Amygdala (tissue), 56 donors: ENCODE measurements around the gene PCDH15.

Source experiments
- DNase-seq, 56 donors: peaks; one replicate each; lab custom pipeline; 2025; lab: John Stamatoyannopoulos, UW

PCDH15 gene

DNA sequence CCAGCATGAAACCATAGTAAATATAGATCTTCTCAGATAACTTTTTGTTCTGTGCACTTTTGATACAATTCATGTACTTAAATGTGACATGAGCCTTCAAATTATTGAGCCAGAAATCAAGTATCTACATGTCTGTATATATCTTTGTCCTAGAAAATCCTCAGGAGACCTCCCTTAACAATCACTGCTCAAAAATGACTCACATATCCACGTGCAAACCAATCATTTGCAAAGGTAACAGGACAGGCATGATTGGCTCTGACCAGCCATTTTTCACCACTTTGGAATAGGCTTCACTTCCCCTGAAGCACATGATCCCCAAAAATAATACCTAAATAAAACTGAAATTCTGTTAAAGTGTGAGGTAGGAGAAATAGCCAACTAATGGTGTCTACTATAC lies 902.5 kb downstream of the PCDH15 start:
- no peak for DNase-seq

DNA sequence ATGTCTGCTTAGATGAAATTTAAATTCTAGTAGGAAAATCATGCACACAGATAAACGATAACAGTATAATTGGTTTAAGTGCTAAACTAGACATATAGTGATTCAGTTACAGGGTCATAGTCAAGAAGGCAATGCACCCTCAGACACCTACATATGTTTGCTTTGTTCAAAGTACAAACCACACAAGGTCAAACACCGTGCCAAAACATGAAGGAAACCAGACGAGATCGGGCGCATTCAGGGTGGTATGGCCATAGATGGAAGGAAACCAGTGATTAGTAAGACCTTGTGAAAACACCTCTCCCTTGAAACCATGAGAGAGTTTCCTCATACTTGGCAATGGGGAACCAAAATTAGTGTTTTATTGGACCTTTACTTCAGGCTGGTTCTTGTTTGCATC lies 906.9 kb downstream of the PCDH15 start:
- no peak for DNase-seq

DNA sequence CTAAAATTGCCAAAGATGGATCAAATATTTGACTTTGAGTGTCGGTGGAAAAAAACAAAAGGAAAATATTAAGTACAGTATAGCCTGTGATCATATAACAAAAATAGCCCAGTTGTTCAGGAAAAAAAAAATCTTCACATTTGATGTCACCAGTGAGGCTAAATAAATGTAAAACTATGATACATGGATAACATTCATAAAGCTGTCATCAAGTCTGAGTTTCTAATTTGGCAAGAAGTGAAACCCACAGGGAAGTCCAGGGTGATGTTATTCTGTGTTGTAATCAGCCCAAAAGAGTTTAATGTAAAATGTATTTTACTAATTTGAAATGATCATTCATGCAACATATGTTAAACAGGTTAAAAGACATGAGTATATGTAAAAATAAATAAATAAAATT lies 908.0 kb downstream of the PCDH15 start:
- no peak for DNase-seq

DNA sequence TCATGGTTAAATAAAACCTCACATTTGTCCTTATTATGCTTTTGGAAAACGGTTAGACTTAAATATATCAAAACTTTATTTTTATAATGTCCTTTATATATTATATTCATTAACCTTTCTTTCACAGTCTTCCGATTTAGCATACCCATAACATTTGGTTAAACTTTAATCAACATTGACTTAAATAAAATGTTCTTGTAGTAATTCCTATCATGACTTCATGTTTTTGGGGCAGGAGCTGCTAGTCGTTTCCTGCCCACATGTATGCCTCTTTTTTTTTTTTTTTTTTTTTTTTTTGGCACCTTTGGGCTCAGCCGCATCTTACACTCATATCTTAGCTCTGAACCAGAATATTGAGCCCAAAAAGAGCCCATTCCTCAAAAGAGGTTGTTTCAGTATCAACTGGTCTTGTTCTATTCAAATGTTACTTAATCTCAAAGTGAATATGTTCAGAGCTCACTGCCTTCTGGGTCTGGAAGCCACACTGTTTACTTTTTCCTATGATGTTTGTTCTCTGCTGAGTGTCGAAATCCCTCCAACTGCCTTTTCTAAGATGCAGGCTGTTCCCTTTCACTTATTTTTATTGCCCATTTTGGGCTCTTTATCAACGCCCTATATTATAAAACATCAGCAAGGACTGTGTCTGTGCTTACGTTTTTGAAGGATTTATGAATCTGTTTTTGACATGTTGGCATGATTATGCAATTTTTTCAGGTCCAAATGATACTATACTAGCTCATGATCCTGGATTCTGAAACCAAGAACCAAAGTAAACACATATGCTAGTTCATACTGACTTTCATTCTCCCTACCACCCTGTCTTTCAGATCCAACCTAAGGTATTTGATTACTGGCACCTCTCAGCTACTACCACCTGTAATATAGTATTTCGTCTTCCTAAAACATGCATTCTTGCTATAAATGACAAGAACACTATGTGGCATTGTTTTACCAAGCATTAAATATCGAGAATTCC lies 914.4 kb downstream of the PCDH15 start:
- no peak for DNase-seq

DNA sequence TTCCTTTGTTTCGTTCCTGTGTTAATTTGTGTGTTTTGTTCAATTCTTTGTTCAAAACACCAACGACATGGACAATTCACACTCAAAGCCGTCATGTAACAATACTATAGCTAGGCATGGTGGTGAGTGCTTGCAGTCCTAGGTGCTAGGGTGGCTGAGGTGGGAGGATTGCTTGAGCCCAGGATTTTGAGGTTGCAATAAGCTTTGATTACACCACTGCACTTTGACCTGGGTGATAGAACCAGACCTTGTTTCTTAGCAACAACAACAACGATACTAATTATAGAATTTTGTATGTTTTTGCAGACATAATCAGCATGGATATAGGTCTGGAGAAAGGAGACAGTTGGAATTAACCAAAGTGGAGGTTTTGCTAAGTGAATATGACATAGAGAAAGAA lies 936.2 kb downstream of the PCDH15 start:
- DNase-seq: no peak

DNA sequence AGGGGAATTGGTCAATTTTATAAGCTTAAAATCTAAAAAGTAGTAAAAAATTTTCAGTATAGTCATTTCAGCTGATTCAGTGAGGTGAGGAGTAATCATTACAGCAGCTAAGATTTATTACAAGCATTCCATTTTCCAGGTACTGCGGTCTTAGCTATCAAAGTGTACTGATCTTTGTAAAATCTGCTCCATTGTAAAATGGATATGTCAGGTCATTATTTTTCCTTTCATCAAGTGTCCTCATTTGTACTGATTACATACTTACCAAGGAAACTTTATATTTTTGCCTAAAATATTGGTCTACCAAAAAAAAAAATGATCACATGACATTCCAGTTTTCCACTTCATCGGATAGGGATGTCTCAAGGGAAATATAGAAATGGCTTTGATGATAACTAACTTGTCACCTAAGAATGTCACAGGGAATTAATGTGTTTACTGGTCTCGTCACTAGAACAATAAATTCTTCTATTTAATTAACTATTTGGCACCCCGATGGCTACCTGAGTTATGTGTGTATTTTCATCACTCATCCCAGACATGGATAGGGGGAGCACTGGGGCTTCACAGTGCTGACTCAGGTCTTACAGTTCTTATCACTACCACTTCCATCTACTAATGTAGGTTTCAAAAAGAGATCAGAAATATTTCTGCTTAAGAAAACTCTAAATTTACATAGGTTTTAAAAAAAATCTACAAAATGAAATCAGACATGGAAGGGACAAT lies 948.4 kb downstream of the PCDH15 start:
- DNase-seq: no peak

DNA sequence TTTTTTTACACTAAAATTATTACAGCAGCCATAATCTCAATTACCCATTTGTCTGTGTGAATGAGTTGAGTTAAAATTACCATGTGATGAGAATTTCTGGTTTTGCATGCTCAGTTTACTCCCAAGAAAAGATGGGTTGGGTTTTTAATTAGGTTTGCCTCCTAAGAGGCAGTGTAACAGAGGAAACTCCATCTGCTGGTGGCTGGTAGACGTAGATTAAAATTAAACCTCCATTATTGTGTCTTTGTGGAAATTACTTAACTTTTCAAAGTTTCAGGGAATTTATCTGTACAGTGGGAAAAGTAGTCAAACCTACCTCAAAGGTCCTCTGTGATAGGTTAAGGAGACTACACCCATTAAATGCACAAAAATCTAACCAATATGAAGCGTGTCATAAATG lies 954.2 kb downstream of the PCDH15 start:
- DNase-seq: no peak

DNA sequence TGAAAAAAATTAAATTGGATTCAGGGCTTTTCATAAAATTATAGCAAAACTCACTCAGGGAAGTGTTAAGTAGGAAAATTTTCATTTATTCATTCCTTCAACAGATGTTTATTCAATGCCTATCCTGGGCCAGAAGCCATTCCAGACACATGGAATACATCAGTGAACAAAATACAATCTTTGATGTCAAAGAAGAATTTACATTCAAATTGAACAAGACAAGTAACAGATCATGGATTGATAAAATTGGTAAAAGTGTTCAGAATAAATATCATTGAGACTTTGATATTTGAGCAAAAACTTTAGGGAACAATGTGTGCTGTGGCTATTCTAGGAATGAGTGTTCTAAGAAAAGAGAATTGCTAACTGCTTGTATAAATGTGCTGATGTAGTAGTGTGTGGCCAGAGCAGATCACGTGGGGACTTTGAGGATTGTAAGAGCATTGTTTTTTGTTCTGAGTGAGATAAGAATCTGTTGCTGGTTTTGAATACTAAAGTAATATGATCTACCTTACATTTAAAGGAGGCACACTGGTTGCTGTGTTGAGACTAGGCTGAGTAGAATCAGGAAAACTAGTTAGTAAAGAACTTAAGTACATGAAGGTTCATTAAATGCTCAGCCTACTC lies 957.2 kb downstream of the PCDH15 start:
- peak in 4 of 56 donors; percentile 3 to 14 (median 7) for DNase-seq

DNA sequence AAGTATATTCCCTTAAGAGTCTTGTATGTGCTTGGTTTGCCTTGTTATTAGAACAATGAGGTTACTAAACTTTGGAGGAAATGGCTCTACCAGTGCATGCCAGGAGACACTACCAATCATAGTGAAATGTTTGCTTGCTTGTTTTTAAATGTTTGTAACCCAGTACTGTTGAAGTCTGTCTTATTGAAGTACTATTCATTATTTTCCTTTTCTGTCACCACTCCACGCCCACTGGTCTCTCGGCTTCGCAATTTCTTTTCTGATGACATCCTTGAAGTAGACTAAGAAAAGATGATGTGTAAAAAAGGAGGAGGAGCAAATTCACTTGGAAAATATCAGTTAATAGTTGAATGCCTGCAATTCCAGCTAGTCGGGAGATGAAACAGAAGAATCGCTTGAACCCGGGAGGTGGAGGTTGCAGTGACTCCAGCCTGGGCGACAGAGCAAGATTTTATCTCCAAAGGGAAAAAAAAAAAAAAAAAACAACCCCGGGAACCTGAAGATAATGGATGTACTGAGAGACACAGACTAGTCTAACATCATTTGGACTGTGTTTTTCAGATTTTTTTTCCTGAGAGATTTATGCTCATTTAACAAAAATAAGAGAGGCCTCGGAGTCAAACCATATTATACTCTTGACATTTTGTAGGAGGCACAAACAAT lies 959.4 kb downstream of the PCDH15 start:
- DNase-seq: no peak

DNA sequence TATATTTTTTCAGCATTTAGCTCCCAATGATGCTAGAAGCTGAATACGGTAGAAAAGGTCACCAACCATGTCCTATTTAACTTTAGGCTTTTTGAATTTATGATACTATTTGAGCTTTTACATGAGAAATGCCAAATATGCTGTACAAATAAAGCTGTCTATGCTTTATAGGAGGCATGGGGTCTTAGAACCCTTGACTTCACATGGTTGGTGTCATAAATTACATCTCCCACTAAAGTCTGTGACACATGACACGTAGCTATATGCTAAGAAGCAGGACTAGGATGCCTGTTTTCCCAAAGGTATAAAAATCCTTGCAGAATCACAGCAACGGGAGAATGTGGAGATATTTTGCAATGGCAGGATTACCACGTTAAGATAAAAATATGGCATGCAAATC lies 960.4 kb downstream of the PCDH15 start:
- no peak for DNase-seq

DNA sequence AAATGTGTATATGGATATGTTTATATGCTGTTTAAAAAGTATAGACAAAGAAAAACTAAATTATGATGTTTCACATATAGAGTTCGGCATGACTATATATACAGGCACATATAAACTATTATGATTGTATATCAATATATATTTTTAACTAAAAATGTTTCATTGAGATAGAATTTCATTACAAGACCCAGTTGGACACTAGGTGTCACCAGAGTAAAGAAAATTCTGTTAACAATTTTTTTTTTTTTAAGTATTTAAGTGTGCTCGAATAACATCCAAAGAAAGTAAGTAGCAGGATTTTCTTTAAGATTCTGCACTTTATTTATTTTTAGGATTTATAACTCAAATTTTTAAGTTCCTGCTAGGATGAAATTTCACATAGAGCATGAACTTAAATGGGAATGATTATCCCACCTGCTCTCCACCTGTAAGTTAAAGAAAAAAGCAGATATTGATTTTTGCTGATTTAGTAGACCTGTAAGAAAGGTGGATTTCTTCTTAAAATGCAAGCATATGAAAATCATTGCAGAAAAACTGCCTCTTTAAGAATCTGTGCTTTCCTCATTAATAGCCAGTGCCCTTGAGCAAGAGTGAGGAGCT lies 961.5 kb downstream of the PCDH15 start:
- peak in 1 of 56 donors; percentile 1 for DNase-seq

DNA sequence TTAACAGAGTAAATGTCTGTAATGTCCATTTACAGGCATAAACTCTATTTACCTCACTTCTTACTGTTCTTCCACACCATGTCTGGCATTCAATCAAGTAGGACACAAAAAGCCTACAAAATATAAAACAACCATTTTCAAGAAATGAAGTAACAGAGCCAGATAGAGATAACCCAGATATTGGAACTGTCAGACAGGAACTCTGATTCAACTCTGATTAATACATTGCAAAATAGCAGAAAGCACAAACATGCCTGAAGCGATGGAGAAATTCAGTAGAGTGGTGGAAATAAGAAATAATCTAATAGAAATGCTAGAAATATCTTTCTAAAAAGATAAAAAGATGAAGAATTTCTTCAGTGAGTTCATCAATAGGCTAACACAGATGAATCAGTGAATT lies 964.4 kb downstream of the PCDH15 start:
- DNase-seq: no peak

DNA sequence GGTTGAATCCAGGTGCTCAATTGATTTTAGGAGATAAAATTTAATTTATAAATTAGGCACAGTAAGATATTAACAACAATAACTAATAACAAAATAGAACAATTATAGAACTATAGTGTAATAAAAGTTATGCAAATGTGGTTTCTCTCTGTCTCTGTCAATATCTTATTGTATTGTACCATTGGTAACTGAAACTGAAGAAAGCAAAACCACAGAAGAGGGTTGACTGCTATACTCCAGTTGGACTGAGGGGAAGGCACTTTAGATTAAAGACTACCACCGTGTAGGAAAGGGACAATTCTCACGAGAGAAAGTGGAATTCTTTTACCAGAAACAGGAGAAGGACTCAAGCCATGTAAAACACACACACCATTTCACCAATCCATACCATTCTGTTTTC lies 967.1 kb downstream of the PCDH15 start:
- no peak for DNase-seq

DNA sequence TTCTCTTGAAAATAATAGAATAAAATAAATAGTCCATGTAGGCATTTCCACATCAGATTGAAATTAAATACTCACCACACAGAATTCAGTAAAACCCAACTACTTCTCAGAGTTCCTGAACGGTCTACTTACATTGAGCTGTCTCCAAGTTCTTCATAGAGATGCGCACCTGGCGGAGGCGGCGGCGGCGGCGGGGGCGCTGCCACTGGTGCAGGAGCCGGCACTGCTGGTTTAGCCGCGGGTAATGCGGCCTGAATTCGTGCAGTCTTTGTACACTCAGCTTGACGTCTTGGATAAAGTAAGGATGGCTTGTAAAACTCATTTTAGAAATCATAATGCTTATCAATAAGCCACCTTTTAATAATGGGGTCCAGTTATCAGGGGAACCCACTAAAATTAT lies 973.8 kb downstream of the PCDH15 start:
- no peak for DNase-seq

DNA sequence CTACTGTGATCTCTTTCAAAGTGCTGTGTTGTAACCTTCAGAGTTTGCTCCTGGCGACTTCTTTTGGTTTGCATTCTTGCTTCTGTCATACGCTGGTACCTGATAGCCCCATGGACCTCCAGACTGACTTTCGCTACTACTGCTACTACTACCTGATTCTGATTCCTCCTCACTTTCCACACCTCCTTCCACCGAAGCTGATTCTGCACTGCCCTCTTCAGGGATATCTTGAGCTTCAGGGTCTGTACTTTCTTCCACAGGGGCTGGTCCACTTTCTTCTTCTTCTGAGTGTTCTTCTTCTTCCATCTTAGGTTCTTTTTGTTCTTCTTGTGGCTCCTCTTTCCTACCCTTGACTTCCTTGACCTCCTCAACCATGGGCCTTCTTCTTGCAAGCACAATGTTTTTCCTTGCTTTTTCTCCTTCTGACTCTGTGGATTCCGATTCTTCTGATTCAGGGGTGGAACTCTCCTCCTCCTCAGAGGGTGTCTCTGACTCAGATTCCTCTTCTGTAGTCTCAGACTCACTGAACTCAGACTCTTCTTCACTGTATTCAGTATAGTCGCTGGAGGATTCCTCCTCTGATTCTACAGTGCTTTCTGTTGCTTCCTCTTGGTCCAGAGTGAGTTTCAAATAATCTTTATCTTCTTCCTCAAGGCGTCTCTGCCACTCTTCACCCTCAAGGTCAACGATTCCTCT lies 992.2 kb downstream of the PCDH15 start:
- DNase-seq: no peak

DNA sequence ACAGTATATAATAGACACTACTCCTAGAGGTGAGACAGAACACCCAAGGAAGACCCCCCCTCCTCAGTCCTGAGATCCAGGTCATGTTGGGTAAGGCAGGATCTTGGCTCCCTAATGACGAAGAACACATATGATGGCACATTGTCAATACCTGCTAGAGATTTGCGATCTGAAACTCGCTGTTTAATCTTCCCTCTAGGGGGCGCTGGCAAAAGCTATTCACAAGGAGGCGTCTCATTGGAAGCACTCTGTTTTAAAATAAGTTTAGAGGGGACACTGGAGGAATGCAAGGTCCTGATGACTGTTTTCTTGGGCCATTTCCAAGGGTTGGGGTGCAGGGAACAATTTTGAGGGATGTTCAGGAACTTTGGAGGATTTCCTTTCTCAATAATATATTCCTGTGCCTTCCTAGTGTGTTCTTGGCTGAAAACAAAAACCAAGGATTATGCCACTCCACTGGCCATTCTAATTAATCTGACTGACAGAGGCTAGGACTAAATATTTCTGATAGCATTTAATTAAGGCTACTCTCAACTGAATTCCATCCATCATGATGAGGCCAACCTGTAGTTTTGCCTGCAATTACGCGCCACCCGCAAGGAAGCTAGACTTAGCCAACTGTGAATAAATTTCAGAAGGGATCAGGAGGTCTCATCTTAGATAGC lies 1014.7 kb downstream of the PCDH15 start:
- no peak for DNase-seq

DNA sequence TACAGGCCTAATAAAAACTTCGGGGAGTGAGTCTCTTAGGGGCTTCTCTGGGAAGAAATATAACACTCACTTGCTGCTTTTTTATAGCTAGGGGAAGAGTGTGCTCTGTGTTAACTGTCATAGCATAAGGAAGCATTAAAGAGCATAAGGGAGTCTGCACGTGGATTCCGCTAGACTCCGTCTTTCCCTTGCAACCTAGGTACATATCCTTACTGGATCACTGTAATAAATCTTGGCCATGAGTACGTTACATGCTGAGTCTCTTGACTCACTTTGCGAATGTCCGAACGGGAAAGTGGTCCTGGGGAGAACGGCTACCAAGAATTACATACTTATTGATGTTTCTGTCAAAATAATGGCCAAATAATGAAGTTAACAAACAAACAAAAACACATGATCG lies 1029.3 kb downstream of the PCDH15 start:
- DNase-seq: no peak

DNA sequence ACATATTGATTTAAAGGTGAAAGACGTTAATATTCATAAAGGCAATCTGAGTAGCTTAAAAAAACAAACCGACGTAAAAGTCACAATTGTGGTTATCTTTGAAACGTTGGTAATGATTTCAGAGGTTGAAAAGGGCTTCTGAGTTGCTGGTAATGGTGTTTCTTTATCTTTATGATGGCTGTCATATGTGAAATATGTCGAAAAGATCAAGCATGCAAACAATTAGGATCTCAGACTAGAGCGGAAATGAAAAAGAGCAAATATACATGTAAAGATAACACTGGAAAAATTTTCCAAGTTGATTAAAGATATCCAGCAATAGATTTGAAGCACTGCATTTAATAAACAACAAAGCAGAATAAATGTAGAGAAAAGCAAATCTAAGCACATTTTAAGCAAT lies 1030.1 kb downstream of the PCDH15 start:
- DNase-seq: no peak

DNA sequence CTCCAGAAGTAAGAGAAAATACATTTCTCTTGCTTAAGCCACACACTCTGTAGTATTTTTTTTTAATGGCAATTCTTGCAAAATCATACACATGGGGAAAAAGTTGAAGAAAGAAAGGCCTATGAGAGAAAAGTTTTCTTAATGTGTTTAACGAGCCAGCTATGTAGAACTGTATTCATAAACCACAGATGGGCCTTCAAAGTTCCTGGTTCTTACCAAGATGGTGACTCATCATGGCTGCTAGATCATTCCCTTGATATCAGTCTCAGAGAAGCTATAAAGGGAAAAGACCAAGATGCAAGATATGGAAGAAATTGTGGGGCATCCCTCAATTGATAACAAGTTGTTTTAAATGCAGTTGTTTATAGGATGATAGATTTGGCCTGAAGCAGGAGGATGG lies 1035.7 kb downstream of the PCDH15 start:
- DNase-seq: no peak
